Measurements from ENCODE around the gene DGCR6. TPM values are rescaled to one million over a fixed set of nuclear protein-coding genes. Genes with fewer than 3 reads are reported as not detected.
A peak's percentile ranks its signal among the peaks of the same experiment; 100 is the strongest.
"Not testable (repeated sequence)": the region's sequence is repeated elsewhere in the genome, so short reads cannot be mapped to it uniquely, and the experiment has no call there.

The DGCR6 gene
- total RNA-seq, 1 donor from 2014 or later = 7.9 TPM

- DNase-seq (ENCODE audit: low read depth) = not testable (repeated sequence)
- TF ChIP-seq CTCF (IDR thresholded peaks at IDR 0.05; ENCODE audit: insufficient read depth, low read length, poor library complexity, severe bottlenecking) = peak; percentile 72
These were observed 48.3 kb downstream of the DGCR6 start for GRCh38 chr22:18954303-18954989.

GRCh38 chr22:18954990-18955571, 49.0 kb downstream of the DGCR6 start:
- DNase-seq (ENCODE audit: low read depth) = no peak
- no peak overlapping the region for H3K4me3 ChIP-seq (ENCODE audit: low read depth, low read length)
- no peak for TF ChIP-seq CTCF (IDR thresholded peaks at IDR 0.05; ENCODE audit: insufficient read depth, low read length, poor library complexity, severe bottlenecking)
- no peaks in the 10 kb centered on the region for H3K36me3 ChIP-seq (ENCODE audit: control insufficient read depth, insufficient read depth, low read length)
- H3K27me3 ChIP-seq (ENCODE audit: control insufficient read depth, insufficient read depth, low read length) = peaks cover 7% of the 10 kb centered on the region

More at GRCh38 chr22:18954303-18954989, 48.3 kb downstream of the DGCR6 start:
- not testable (repeated sequence) for H3K27me3 ChIP-seq (ENCODE audit: control insufficient read depth, insufficient read depth, low read length); H3K36me3 ChIP-seq (ENCODE audit: control insufficient read depth, insufficient read depth, low read length); H3K4me3 ChIP-seq (ENCODE audit: low read depth, low read length)

GRCh38 chr22:18955696-18956095, 49.6 kb downstream of the DGCR6 start:
- Histone ChIP-seq H3K36me3 (ENCODE audit: control insufficient read depth, insufficient read depth, low read length) (no peaks in the 10 kb centered on the region), H3K4me3 (ENCODE audit: low read depth, low read length) (no peak overlapping the region), H3K27me3 (ENCODE audit: control insufficient read depth, insufficient read depth, low read length) (peaks cover 7% of the 10 kb centered on the region)
- TF ChIP-seq CTCF (IDR thresholded peaks at IDR 0.05; ENCODE audit: insufficient read depth, low read length, poor library complexity, severe bottlenecking) = no peak
- DNase-seq (ENCODE audit: low read depth) = no peak

GRCh38 chr22:18956121-18956895, 50.2 kb downstream of the DGCR6 start:
- H3K27me3 ChIP-seq (ENCODE audit: control insufficient read depth, insufficient read depth, low read length); H3K4me3 ChIP-seq (ENCODE audit: low read depth, low read length); H3K36me3 ChIP-seq (ENCODE audit: control insufficient read depth, insufficient read depth, low read length); DNase-seq (ENCODE audit: low read depth): not testable (repeated sequence)

GRCh38 chr22:18956956-18957355, 50.8 kb downstream of the DGCR6 start:
- not testable (repeated sequence) for H3K27me3 ChIP-seq (ENCODE audit: control insufficient read depth, insufficient read depth, low read length); H3K4me3 ChIP-seq (ENCODE audit: low read depth, low read length); H3K36me3 ChIP-seq (ENCODE audit: control insufficient read depth, insufficient read depth, low read length); DNase-seq (ENCODE audit: low read depth)

- not testable (repeated sequence) for H3K36me3 ChIP-seq (ENCODE audit: control insufficient read depth, insufficient read depth, low read length); H3K27me3 ChIP-seq (ENCODE audit: control insufficient read depth, insufficient read depth, low read length); DNase-seq (ENCODE audit: low read depth); H3K4me3 ChIP-seq (ENCODE audit: low read depth, low read length)
These were observed 51.7 kb downstream of the DGCR6 start for GRCh38 chr22:18957621-18958320.

- not testable (repeated sequence) for H3K27me3 ChIP-seq (ENCODE audit: control insufficient read depth, insufficient read depth, low read length); H3K36me3 ChIP-seq (ENCODE audit: control insufficient read depth, insufficient read depth, low read length); DNase-seq (ENCODE audit: low read depth); H3K4me3 ChIP-seq (ENCODE audit: low read depth, low read length)
These were observed 52.2 kb downstream of the DGCR6 start for GRCh38 chr22:18958321-18958705.

- not testable (repeated sequence) for H3K4me3 ChIP-seq (ENCODE audit: low read depth, low read length); DNase-seq (ENCODE audit: low read depth)
These were observed 52.6 kb downstream of the DGCR6 start for GRCh38 chr22:18958738-18959137.

GRCh38 chr22:18959266-18959665, 53.1 kb downstream of the DGCR6 start:
- DNase-seq (ENCODE audit: low read depth); H3K36me3 ChIP-seq (ENCODE audit: control insufficient read depth, insufficient read depth, low read length); H3K4me3 ChIP-seq (ENCODE audit: low read depth, low read length); H3K27me3 ChIP-seq (ENCODE audit: control insufficient read depth, insufficient read depth, low read length): not testable (repeated sequence)

More at GRCh38 chr22:18958738-18959137, 52.6 kb downstream of the DGCR6 start:
- not testable (repeated sequence) for H3K36me3 ChIP-seq (ENCODE audit: control insufficient read depth, insufficient read depth, low read length); H3K27me3 ChIP-seq (ENCODE audit: control insufficient read depth, insufficient read depth, low read length)

- H3K27me3 ChIP-seq (ENCODE audit: control insufficient read depth, insufficient read depth, low read length); H3K36me3 ChIP-seq (ENCODE audit: control insufficient read depth, insufficient read depth, low read length); DNase-seq (ENCODE audit: low read depth); H3K4me3 ChIP-seq (ENCODE audit: low read depth, low read length): not testable (repeated sequence)
These were observed 53.6 kb downstream of the DGCR6 start for GRCh38 chr22:18959741-18960140.

Measured in kidney epithelial cell (primary cell).